GM19099 (cell line): ENCODE data around the gene MAP6D1.

Source experiments
- POLR2A ChIP-seq: IDR thresholded peaks from 3 replicates; pipeline ENCODE4 v1.6.1; 2011; ENCODE audit warnings: low read depth; ENCODE audit not compliant: insufficient read length; ENCODE audit errors: extremely low read depth

MAP6D1 gene

DNA sequence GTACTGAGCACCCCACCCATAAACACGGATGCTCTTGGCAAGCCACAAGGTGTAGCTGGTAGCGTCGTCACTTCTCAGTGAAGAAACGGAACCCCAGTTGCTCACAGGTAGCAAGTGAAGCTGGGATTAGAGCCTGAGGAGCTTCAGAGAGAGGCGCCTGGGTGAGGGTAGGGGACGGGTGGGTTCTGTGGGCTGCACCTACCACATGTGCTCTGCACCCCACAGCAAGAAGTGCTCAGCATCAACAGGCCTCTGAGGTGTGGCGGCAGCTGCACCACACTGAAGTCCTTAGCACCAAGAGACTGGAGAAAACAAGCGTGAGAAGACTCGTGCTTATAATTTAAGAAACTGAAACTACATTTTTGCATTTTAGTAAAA lies 9.8 kb downstream of the MAP6D1 start:
- TF ChIP-seq POLR2A: no peak

DNA sequence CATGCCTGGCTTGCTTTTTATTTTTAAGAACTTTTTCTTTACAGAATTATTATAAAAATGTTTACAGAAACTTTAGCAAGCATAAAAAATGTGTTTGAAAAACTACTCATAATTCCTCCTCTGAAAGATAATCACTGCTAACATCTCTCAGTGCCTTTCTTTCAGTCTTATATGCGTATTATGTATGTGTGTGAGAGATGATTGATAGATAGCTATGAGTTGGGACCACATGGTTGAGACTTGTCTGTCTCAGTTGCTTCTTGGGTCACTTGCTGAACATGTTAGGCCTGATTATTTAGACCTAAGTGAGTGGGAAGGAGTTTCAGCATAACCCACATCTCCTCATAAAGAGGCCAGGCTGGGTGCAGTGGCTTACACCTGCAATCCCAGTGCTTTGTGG lies 11.1 kb downstream of the MAP6D1 start:
- no peak for TF ChIP-seq POLR2A

DNA sequence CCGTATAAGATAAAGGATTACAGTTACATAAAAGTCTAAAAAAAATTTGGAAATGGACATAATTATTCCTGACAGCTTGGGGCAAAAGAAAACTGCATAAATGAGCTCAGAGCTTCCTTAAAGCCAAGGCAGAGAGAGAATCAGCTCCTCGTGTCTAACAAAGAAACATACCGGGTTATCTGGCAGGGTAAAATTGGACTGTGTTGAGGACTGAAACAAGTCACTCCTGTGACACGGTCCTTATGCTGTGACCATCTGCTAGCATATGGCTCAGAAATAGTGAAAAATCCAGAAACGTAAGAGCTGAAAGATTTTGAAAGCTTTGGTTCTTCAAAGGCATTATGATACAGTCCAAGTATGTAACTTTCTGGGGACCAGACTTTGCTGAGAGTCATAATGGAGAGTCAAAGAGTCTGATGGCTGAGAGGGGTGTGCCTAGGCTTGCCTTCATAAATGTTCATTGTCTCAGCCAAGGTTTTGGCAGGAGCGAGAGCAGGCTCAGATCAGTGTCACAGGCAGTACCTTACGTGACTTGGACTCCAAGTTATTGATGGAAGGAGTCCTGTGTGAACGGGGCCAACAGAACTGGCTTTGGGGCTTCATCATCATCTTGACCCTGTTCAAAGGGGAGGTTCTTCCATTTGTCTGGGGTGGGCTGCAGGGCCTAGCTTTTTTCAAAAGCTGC lies 12.5 kb downstream of the MAP6D1 start:
- no peak for TF ChIP-seq POLR2A

DNA sequence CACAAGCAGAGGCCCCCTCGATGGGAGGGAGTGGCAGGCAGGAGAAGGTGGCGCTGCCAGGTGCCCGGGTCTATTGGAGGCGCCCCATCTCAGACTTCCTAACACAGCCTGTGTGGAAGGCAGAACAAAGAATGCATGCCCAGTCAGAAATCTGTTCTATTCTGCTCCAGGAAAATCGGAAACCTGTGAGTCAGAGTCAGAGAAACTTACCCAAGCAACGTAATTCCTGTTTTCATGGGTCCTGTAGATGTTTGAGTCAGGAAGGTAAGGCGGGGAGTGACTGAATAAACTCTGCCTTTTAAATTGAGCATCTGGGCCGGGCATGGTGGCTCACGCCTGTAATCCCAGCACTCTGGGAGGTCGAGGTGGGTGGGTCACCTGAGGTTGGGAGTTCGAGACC lies 13.7 kb downstream of the MAP6D1 start:
- TF ChIP-seq POLR2A: no peak

DNA sequence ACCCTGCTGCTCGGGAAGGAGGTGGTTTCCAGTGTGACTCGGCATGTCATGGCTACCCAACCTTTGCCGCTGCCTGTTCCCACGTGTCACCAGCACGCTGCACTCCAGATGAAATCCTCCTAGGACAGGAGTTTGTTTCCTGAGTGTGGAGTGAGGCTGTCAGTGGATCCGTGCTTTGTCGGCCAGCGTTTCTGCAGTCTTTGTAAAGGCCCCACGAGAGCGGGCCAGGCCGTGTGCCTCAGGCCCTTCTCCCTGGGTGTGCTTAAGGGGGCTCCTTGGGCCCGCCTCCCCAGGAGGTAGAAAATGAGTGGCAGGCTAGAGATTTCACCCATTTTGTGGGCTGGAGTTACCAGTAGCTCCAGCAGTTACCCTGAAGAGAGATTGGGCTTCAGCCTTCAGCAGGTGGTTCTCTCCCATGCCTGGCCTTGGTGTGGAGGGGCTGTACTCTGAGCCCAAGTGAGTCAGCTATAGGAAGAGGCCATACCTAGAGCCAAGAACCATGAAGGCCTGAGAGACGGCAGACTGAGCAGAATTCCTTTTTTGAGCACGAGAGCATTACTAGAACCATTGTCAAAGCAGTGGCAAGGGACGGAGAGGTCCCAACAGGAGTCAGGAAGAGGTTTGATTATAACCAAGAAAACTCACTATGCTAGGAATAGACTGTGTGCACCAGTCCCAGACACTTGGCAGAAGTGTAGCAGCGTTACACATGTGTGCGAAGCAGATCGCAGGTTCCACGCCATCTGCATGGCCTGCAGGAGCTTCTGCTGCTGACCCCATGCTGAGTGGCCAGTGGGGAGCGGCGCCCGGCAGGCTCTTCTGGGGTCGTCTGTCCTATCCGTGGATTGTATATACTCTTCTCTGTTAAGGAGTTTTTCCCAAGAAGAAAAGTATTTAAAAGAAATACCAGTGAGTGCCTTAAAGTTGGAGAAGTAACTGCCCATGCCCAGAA lies 14.5 kb downstream of the MAP6D1 start:
- TF ChIP-seq POLR2A: no peak

DNA sequence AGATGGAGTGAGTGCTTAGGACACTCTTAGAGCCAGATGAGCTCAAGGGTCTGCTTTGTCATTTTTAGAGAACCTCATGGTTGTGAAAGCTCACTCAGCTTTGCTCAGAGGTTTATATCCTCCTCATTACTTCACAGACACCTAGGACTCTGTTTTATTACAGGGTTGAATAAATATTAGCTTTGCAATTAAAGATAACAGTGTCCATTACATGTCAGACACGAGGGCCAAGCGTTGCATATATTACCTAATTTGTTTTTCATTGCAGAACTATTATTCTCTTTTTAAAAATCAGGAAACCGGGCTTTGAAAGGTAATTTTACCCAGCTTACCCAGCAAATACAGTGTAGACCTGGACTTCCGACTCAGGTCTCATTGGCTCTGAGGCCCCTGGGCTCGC lies 16.1 kb downstream of the MAP6D1 start:
- TF ChIP-seq POLR2A: no peak

DNA sequence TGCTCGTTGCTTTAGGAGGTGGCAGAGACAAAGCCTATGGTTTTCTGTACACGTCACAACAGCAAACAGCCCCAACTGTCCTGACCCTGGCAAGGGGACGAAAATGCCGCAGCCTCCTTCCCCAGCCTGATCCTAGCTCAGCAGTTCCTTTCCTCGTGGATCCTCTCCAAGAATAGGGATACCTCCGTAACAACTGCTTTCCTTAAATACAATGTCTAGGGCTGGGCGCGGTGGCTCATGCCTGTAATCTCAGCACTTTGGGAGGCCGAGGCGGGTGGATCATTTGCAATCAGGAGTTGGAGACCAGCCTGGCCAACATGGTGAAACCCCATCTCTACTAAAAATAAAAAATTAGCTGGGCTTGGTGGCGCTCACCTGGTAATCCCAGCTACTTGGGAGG lies 17.0 kb downstream of the MAP6D1 start:
- TF ChIP-seq POLR2A: no peak

DNA sequence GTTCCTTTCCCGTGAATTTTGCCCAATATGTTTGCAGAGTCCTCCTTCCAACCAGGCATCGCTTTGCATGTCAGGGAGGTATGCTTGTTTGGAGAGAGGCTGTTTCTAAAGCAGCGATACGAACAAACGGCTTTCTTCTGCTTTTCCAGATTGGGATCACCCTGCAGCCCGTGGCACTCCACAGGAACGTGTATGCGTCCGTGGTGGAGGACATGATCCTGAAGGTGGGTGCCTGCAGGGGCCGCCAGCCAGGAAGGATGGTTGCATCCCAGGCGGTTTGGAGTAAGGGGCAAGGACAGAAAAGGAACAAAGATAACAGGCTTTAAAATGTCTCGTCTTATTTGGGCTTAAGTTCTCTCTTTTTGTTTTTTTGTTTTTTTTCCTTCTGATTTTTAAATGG lies 17.5 kb downstream of the MAP6D1 start:
- TF ChIP-seq POLR2A: no peak

DNA sequence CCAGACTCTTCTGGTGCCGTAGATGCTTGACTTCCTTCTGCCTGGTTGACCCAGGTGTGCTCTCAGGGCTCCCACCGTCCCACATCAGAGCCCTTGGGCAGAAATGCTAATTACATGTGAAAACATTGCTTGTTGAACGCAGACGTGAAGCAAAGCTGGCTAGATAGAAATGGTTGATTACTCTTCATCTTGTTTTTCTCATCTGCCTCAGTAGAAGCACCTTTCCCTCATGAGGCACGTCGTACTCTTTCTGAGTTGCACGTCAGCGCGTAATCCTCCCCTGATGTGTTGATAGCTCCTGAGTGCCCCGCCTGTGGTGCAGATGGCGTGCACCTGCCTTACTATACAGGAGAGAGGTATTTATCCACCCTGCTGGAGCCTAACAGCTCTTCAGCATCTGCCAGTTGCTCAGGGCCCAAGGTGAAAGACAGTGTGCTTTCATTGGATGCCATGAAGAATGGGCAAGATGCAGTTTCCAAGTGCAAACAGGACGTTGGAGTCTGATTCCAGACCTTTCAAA lies 18.1 kb downstream of the MAP6D1 start:
- no peak for TF ChIP-seq POLR2A

DNA sequence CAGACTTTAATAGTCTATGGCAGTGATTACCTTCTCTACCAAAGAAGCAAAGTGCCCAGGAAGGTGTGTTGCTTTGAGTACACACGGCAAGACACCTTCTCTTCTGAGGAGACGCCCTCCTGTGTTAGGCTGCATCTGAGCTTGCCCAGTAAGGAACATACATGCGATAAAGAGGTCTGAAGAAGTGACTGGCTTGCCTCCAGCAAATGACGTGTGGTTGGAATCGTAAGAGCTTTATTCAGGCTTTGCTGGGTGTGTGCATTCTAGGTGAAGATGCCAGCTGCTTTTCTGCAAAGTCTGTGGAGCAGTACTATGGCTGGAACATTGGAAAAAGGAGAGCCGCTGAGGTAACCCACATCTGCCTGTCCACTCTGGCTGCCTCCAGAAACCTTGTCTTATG lies 22.4 kb downstream of the MAP6D1 start:
- TF ChIP-seq POLR2A: no peak

- TF ChIP-seq POLR2A: no peak
These were observed 23.8 kb downstream of the MAP6D1 start for GRCh38 chr3:183801601-183802000.

DNA sequence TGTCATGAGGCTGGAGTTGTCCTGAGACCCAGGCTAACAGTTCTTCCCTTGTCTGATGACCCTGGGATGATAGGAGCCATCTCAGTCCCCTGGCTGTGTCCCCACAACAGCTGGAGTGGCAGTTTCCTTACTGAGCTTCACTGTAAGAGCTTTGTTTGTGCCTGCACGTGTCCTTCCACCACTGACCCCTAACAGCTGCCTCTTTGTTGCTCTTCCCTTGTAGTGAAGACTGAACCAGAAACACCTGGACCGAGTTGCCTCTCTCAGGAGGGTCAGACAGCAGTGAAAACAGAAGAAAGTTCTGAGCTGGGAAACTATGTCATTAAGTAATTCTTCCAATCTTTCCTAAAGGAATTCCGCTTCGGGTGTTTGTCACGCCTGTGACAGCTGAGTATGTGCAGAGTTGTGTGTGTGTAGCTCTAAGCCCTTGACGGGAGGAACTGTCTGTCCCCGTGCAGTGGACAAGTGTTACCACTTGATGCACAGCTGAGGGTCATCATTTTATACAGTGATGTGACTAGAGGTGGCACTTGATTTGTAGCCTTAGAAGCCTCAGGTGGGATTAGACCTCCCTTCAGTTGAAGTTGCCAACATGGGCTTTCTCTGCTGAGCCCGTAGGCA lies 25.0 kb downstream of the MAP6D1 start:
- no peak for TF ChIP-seq POLR2A

DNA sequence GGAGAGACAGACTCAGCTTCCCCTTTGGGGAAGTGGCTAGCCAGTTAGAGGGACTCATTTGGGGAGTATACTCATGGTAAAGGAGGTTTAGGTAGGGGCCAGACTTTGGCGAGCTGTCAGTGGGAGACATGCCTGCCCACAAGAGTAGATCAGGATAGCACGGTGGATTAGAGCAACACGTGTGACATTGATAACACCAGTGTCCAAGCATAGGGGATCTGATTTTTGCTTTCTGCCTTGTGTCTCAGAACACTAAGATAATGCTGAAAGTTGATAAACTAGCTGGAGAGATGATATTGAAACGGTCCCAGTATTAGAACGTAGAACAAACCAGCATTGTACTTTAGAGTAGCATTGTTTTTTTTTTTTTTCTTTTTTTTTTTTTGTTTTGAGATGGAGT lies 25.9 kb downstream of the MAP6D1 start:
- TF ChIP-seq POLR2A: no peak

DNA sequence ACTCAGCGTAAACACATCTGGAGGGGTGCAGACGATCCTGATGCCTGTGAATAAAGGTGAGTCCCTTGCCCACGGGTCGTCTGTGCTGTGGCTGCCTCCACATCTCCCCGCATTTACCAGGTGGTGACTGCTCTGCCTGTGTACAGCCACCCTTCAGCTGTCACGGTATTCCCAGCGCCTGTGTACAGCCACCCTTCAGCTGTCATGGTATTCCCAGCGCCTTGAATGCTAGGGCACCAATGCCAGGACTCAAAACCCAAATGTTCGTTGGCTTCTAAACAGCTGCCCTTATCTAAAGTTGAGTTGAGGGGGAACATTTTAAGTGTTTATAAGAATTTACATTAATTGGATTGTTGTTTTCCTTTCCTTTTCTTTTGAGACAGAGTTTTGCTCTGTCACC lies 27.4 kb downstream of the MAP6D1 start:
- TF ChIP-seq POLR2A: no peak

- TF ChIP-seq POLR2A: no peak
These were observed 29.0 kb downstream of the MAP6D1 start for GRCh38 chr3:183796372-183796771.
